Measurements from ENCODE around the gene COA8.

DNA sequence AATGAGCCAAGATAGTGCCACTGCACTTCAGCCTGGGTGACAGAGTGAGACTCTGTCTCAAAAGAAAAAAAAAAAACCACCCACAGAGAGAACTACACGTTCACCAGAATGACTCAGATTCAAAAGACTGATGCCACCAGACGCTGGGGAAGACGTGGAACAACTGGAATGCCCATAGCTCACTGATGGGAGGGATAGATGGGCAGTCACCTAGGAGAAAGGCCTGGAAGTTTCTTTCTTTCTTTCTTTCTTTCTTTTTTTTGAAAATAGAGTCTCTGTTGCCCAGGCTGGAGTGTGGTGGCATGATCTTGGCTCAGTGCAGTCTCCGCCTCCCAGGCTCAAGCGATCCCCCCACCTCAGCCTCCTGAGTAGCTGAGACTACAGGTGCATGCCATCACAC is 56.3 kb downstream of the COA8 start:
- TF ChIP-seq, protein P1, sequence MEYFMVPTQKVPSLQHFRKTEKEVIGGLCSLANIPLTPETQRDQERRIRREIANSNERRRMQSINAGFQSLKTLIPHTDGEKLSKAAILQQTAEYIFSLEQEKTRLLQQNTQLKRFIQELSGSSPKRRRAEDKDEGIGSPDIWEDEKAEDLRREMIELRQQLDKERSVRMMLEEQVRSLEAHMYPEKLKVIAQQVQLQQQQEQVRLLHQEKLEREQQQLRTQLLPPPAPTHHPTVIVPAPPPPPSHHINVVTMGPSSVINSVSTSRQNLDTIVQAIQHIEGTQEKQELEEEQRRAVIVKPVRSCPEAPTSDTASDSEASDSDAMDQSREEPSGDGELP (CRISPR knock-in tag; IDR thresholded peaks at IDR 0.05; ENCODE audit: borderline replicate concordance), result no peak
- TF ChIP-seq, protein P2, sequence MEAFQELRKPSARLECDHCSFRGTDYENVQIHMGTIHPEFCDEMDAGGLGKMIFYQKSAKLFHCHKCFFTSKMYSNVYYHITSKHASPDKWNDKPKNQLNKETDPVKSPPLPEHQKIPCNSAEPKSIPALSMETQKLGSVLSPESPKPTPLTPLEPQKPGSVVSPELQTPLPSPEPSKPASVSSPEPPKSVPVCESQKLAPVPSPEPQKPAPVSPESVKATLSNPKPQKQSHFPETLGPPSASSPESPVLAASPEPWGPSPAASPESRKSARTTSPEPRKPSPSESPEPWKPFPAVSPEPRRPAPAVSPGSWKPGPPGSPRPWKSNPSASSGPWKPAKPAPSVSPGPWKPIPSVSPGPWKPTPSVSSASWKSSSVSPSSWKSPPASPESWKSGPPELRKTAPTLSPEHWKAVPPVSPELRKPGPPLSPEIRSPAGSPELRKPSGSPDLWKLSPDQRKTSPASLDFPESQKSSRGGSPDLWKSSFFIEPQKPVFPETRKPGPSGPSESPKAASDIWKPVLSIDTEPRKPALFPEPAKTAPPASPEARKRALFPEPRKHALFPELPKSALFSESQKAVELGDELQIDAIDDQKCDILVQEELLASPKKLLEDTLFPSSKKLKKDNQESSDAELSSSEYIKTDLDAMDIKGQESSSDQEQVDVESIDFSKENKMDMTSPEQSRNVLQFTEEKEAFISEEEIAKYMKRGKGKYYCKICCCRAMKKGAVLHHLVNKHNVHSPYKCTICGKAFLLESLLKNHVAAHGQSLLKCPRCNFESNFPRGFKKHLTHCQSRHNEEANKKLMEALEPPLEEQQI (IDR thresholded peaks at IDR 0.05), result no peak
- no peak for TF ChIP-seq CTCF (IDR thresholded peaks at IDR 0.05 in 2 of 3, conservative IDR thresholded peaks at IDR 0.05 in 1 of 3; ENCODE audit: insufficient read depth in 2 of 3, low read depth in 1 of 3, low read length in 3 of 3)
